Mucosa of rectum (tissue), 2 donors: ENCODE data around the gene TMPRSS15.
"Not testable (repeated sequence)": the region's sequence is repeated elsewhere in the genome, so short reads cannot be mapped to it uniquely, and the experiment has no call there.

Source experiments
- H3K27ac ChIP-seq, 2 donors: one replicate each; pipeline ENCODE4 v1.7.0; 2013; ENCODE audit warnings: inconsistent platforms in 2 of 2, low read depth in 2 of 2, low read length in 2 of 2
- H3K27me3 ChIP-seq, 2 donors: one replicate each; pipeline ENCODE4 v1.7.0; 2013; ENCODE audit warnings: low read length in 2 of 2; ENCODE audit not compliant: control insufficient read depth in 2 of 2, insufficient read depth in 2 of 2
- H3K36me3 ChIP-seq, 2 donors: one replicate each; pipeline ENCODE4 v1.7.0; 2013; ENCODE audit warnings: low read length in 2 of 2; ENCODE audit not compliant: control insufficient read depth in 2 of 2, insufficient read depth in 2 of 2
- H3K4me1 ChIP-seq, 2 donors: one replicate each; pipeline ENCODE4 v1.7.0; 2013; ENCODE audit warnings: low read length in 2 of 2, mild to moderate bottlenecking in 1 of 2; ENCODE audit not compliant: control insufficient read depth in 2 of 2, insufficient read depth in 2 of 2
- H3K4me3 ChIP-seq, 2 donors: one replicate each; pipeline ENCODE4 v1.7.0; 2013; ENCODE audit warnings: low read length in 2 of 2
- H3K9ac ChIP-seq, 2 donors: one replicate each; pipeline ENCODE4 v1.7.0; 2013; ENCODE audit warnings: low read length in 2 of 2, low read depth in 1 of 2, mild to moderate bottlenecking in 1 of 2
- H3K9me3 ChIP-seq, 2 donors: one replicate each; pipeline ENCODE4 v1.7.0; 2013; ENCODE audit warnings: low read length in 2 of 2; ENCODE audit not compliant: control insufficient read depth in 2 of 2
- donor health status: healthy.
- donor health status: Normal muscosa, but diverticular disease.

Gene TMPRSS15

DNA sequence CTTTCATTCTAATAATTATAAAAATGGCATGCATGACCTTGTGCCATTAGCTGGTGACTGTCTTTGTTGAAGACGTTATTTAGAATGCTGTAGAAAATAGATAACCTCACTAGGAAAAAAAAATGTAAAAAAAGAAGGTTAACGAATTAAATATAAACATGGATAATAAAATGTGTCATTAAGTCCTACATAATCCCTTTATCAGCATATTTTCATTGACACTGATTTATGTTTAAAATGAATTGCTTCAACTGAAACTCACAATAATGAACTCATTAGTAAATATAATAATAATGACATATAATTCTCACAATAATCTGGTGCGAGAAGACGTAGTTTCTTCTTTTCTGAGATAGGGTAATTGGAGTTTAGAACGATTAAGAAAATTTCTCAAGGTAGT is 4.7 kb downstream of the TMPRSS15 start:
- Histone ChIP-seq H3K9me3 (no peaks in the 10 kb centered on the region), H3K4me3 (no peak overlapping the region), H3K9ac (no peak overlapping the region), H3K36me3 (no peaks in the 10 kb centered on the region), H3K4me1 (no peaks in the 10 kb centered on the region), H3K27me3 (no peaks in the 10 kb centered on the region), H3K27ac (no peak overlapping the region)

DNA sequence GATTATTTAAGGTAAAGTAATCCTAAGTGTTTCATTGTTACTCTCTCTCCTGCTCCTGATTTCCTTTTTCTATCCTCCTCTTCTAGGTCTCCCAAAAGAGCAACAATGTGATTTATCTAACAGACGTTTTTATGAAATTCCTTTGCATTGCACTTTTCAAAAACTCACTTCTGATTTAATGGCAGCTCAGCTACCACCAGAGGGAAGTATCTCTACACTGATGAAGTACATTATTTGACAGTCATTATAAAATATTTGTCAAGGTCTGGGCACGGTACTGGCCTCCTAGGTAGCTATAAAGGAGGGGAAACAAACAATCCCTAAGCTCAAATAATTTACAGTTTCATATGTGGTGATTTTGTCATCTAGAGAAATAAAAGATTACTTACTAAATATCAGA is 15.6 kb downstream of the TMPRSS15 start:
- Histone ChIP-seq H3K36me3 (no peaks in the 10 kb centered on the region), H3K9ac (no peak overlapping the region), H3K4me1 (no peaks in the 10 kb centered on the region), H3K9me3 (peaks cover 0 to 3% of the 10 kb centered on the region in 2 donors), H3K4me3 (no peak overlapping the region), H3K27me3 (no peaks in the 10 kb centered on the region), H3K27ac (no peak overlapping the region)

DNA sequence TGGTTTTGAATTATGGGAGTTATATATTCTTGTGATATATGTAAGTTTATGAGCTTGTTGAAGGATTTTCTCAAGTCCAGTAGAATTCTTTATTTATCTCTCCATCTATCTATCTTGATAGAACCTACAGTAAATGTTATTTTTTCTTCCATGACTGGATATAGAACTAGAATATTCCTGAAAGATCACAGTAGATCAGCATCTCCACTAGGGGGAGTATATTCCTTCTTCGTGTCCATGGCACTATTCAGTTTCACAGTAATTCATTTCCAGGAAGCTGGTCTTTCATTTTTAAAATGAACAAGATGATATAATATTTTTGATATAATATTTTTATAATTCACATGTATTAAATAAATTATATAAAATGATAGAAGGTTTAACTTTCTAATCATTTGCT is 18.8 kb downstream of the TMPRSS15 start:
- no peaks in the 10 kb centered on the region for H3K36me3 ChIP-seq
- no peaks in the 10 kb centered on the region for H3K9me3 ChIP-seq
- no peak overlapping the region for H3K27ac ChIP-seq
- H3K4me3 ChIP-seq = no peak overlapping the region
- H3K4me1 ChIP-seq = no peaks in the 10 kb centered on the region
- H3K27me3 ChIP-seq = no peaks in the 10 kb centered on the region
- H3K9ac ChIP-seq = no peak overlapping the region

DNA sequence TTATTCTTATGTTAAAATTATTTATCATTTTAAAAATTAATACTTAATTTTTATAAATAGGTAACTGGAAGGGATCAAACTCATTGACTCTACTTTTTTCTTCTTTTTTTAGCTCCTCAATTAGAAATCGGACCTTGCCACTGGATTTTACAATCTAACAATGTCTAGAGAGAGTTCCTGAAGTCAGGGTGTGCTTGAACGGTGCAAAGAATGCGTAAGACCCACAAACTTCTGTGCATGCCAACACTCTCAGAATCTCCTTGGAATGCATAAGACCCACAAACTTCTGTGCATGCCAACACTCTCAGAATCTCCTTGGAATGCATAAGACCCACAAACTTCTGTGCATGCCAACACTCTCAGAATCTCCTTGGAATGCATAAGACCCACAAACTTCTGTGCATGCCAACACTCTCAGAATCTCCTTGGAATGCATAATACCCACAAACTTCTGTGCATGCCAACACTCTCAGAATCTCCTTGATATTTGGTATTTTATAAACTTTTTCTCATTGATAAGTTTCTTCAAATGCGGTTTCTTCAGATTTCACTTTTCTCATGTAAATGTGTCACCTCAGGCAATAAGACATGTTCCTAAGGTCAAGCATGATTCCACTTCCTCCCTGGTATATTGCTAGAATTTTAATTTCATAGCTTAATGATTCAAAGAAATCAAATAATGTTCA is 20.5 kb downstream of the TMPRSS15 start:
- not testable (repeated sequence) for H3K4me1 ChIP-seq, H3K4me3 ChIP-seq, H3K27ac ChIP-seq, H3K27me3 ChIP-seq, H3K9ac ChIP-seq, H3K36me3 ChIP-seq, H3K9me3 ChIP-seq

DNA sequence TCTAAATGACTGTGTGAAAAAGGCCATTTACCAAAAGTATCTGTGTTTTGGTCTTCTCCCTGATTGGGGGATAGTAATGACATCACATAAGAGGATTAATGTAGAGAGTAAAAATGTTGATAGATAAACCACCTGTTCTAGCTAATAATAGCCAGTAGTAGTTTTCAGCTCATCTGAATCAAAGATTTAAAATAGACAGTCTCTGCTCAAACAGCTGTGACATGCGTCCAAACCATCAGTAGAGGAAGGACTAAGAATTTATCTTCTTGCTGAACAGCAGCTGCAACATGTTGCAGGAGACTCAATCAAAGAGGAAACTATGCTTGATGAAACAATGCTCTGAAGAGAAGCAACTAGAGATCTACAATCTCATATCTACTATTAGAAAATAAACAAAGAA is 21.4 kb downstream of the TMPRSS15 start:
- Histone ChIP-seq H3K9ac (no peak overlapping the region), H3K4me3 (no peak overlapping the region), H3K27ac (no peak overlapping the region), H3K9me3 (peaks cover 0 to 2% of the 10 kb centered on the region in 2 donors), H3K27me3 (no peaks in the 10 kb centered on the region), H3K4me1 (no peaks in the 10 kb centered on the region), H3K36me3 (no peaks in the 10 kb centered on the region)

DNA sequence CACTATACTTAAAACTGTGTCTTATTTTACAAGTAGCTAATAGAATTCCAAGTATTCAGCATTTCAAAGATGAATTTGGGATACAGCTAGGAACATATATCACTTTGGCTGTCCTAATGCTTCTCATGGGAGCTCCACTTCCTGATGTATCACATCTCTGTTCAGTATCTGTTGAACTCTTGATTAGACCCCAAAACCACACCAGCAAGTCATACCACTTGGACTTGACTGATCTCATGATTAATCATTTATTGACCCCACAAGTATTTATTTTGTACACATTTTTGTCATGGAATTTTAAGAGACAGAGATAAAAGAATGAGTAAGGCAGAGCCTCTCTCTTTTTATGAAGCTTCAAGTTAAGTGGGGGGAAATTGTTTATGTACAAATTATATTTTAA is 30.0 kb downstream of the TMPRSS15 start:
- H3K36me3 ChIP-seq = no peaks in the 10 kb centered on the region
- H3K27me3 ChIP-seq = no peaks in the 10 kb centered on the region
- H3K4me1 ChIP-seq = no peaks in the 10 kb centered on the region
- no peaks in the 10 kb centered on the region for H3K9me3 ChIP-seq
- no peak overlapping the region for H3K9ac ChIP-seq
- no peak overlapping the region for H3K27ac ChIP-seq
- H3K4me3 ChIP-seq = no peak overlapping the region

DNA sequence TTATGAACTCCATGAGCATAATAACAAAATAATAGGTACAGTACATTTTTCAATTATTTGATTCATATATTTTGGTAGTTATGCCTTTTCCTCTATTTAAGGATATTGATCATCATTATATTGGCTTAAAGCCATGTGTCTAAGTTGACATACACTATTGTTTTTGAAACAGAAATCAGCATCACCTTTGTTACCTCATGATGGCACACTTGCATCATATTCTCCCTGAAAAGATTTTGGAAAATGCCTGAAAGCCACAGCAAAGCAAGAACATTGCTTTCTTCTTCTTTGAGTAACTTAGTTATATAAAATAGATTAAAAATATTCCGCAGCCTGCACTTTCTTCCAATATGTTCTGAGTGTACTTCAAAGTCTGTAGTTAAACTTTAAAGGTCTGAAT is 33.3 kb downstream of the TMPRSS15 start:
- Histone ChIP-seq H3K4me1 (no peaks in the 10 kb centered on the region), H3K9me3 (no peaks in the 10 kb centered on the region), H3K27me3 (no peaks in the 10 kb centered on the region), H3K9ac (no peak overlapping the region), H3K27ac (no peak overlapping the region), H3K36me3 (no peaks in the 10 kb centered on the region), H3K4me3 (no peak overlapping the region)

DNA sequence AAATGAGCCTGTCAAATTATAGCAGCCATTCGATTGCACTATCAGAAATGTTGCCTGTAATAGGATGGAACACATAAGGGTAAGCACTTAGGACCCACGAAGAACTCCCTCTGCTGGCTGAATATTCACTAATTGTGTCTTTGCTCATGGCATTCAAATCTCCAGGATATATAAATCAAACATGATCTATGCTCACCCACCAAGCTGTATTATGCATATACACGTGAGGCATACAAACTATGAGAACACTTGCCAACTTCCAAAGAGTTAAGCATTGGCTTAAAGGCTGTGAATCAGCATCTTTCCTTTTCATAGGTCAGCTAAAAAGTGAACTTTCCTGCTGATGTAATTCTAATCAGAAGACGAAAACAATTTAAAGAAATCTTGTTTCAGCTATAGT is 34.5 kb downstream of the TMPRSS15 start:
- H3K27ac ChIP-seq = no peak overlapping the region
- no peaks in the 10 kb centered on the region for H3K27me3 ChIP-seq
- H3K4me3 ChIP-seq = no peak overlapping the region
- H3K4me1 ChIP-seq = no peaks in the 10 kb centered on the region
- H3K9ac ChIP-seq = no peak overlapping the region
- no peaks in the 10 kb centered on the region for H3K36me3 ChIP-seq
- H3K9me3 ChIP-seq = no peaks in the 10 kb centered on the region

DNA sequence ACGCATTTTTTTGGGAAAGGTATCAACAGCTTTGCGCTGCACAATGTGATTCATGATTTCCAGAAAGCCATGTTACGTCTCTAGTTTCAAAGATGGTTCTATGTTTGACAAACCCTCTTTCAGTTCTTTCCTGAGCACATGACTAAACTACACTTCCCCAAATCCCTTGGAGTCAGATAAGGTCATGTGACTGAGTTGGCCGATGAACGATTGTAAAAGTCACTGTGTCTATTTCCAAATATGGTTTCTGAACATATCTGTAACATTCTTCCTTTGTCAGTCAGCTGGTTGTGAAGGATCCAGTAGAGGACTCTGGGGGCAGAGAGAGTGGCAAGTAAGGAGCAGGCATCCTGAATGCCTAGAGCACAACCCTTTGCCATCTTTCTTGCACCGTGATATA is 35.4 kb downstream of the TMPRSS15 start:
- Histone ChIP-seq H3K4me3 (no peak overlapping the region), H3K36me3 (no peaks in the 10 kb centered on the region), H3K27me3 (no peaks in the 10 kb centered on the region), H3K4me1 (no peaks in the 10 kb centered on the region), H3K27ac (no peak overlapping the region), H3K9ac (no peak overlapping the region), H3K9me3 (no peaks in the 10 kb centered on the region)

DNA sequence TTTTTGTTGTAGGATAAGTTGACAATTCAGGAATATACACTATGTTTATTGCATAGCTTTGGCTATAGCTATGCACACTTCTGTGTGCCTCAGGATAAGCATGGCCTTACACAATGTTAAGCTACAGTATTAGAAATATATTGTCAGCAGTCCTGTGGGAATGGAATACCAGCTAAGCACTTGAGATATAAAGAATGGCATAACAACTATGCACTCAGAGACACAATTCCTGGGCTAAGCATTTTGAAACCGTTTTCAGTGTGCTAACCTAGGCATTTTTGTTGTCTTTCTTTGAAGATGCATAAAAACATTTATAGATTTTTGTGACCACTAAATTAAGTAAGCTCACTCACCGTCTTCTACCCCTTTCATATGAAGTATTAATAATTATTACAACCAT is 46.8 kb downstream of the TMPRSS15 start:
- Histone ChIP-seq H3K36me3 (no peaks in the 10 kb centered on the region), H3K27ac (no peak overlapping the region), H3K27me3 (no peaks in the 10 kb centered on the region), H3K9me3 (no peaks in the 10 kb centered on the region), H3K4me1 (no peaks in the 10 kb centered on the region), H3K4me3 (no peak overlapping the region), H3K9ac (no peak overlapping the region)

DNA sequence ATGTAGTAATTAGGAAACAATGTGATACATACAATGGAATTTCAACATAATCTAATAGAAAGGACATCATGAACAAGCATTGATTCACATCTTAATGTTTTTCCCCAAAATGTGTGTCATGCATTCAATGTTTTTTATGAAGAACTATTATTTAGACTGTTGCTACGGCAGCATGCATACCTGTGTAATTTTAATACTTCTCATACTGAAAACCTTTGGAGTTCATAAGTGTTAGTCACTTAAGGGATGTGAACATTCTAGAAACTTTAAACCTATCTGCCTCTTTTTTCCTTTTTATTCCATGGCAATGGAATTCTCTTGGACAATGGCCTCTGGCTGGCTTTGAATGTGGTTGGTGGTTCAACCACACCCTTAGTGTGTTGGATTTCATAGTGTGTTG is 48.6 kb downstream of the TMPRSS15 start:
- Histone ChIP-seq H3K4me3 (no peak overlapping the region), H3K4me1 (no peaks in the 10 kb centered on the region), H3K27ac (no peak overlapping the region), H3K9ac (no peak overlapping the region), H3K9me3 (no peaks in the 10 kb centered on the region), H3K27me3 (no peaks in the 10 kb centered on the region), H3K36me3 (no peaks in the 10 kb centered on the region)
